BE2C (cell line): ENCODE results near the gene PKHD1.

ENCODE experiments used
- DNase-seq: peaks from one replicate; pipeline ENCODE4 v3.0.0-alpha.2; 2020
- H3K27me3 ChIP-seq: fragments of 250-450 bp; sonication (Bioruptor Pico); 2 replicates; pipeline ENCODE4 v1.5.1; 2020; ENCODE audit warnings: mild to moderate bottlenecking
- H3K36me3 ChIP-seq: fragments of 250-450 bp; sonication (Bioruptor Pico); 2 replicates; pipeline ENCODE4 v1.5.1; 2020; ENCODE audit warnings: mild to moderate bottlenecking
- H3K4me1 ChIP-seq: fragments of 250-450 bp; sonication (Bioruptor Pico); 2 replicates; pipeline ENCODE4 v1.5.1; 2020
- H3K4me3 ChIP-seq: 2 replicates; pipeline ENCODE4 v1.5.1; 2011; ENCODE audit warnings: low read depth, low read length
- H3K9me3 ChIP-seq: fragments of 250-450 bp; sonication (Bioruptor Pico); 2 replicates; pipeline ENCODE4 v1.5.1; 2020
- CTCF ChIP-seq: IDR thresholded peaks from 2 replicates; pipeline ENCODE4 v1.5.1; 2012; ENCODE audit warnings: mild to moderate bottlenecking, low read depth, low read length

Gene PKHD1

GRCh38 chr6:51812231-51812630 lies 275.2 kb downstream of the PKHD1 start:
- no peaks in the 10 kb centered on the region for H3K4me1 ChIP-seq
- no peak for TF ChIP-seq CTCF
- no peak for DNase-seq
- H3K36me3 ChIP-seq = no peaks in the 10 kb centered on the region
- H3K4me3 ChIP-seq = no peak overlapping the region
- no peaks in the 10 kb centered on the region for H3K9me3 ChIP-seq
- H3K27me3 ChIP-seq = no peaks in the 10 kb centered on the region

- no peak overlapping the region for H3K4me3 ChIP-seq
- no peak for TF ChIP-seq CTCF
- H3K4me1 ChIP-seq = no peaks in the 10 kb centered on the region; the same call in 1 of the 2 replicates
- no peaks in the 10 kb centered on the region for H3K36me3 ChIP-seq
- no peaks in the 10 kb centered on the region for H3K9me3 ChIP-seq
- H3K27me3 ChIP-seq = no peaks in the 10 kb centered on the region
- DNase-seq = no peak
These were observed 281.9 kb downstream of the PKHD1 start for GRCh38 chr6:51805517-51805916.

GRCh38 chr6:51800603-51801002 lies 286.8 kb downstream of the PKHD1 start:
- H3K27me3 ChIP-seq = no peaks in the 10 kb centered on the region
- TF ChIP-seq CTCF = no peak
- H3K36me3 ChIP-seq = no peaks in the 10 kb centered on the region
- no peak overlapping the region for H3K4me3 ChIP-seq
- H3K4me1 ChIP-seq = no peaks in the 10 kb centered on the region; the same call in 1 of the 2 replicates
- no peaks in the 10 kb centered on the region for H3K9me3 ChIP-seq
- DNase-seq = no peak

- TF ChIP-seq CTCF = no peak
- no peaks in the 10 kb centered on the region for H3K9me3 ChIP-seq
- DNase-seq = no peak
- H3K36me3 ChIP-seq = no peaks in the 10 kb centered on the region
- no peaks in the 10 kb centered on the region for H3K27me3 ChIP-seq
- H3K4me1 ChIP-seq = no peaks in the 10 kb centered on the region
- no peak overlapping the region for H3K4me3 ChIP-seq
These were observed 294.0 kb downstream of the PKHD1 start for GRCh38 chr6:51793393-51793792.

GRCh38 chr6:51792273-51793030 lies 295.0 kb downstream of the PKHD1 start:
- DNase-seq = no peak
- no peak for TF ChIP-seq CTCF
- H3K4me1 ChIP-seq = no peaks in the 10 kb centered on the region
- H3K4me3 ChIP-seq = no peak overlapping the region
- no peaks in the 10 kb centered on the region for H3K27me3 ChIP-seq
- no peaks in the 10 kb centered on the region for H3K36me3 ChIP-seq
- no peaks in the 10 kb centered on the region for H3K9me3 ChIP-seq

- no peaks in the 10 kb centered on the region for H3K36me3 ChIP-seq
- H3K4me3 ChIP-seq = no peak overlapping the region
- no peaks in the 10 kb centered on the region for H3K27me3 ChIP-seq
- no peak for DNase-seq
- TF ChIP-seq CTCF = no peak
- H3K4me1 ChIP-seq = no peaks in the 10 kb centered on the region
- H3K9me3 ChIP-seq = no peaks in the 10 kb centered on the region
These were observed 296.5 kb downstream of the PKHD1 start for GRCh38 chr6:51790946-51791345.
